Effector memory CD8-positive, alpha-beta T cell (primary cell): ENCODE measurements around the gene THSD7A.

Source experiments
- ATAC-seq: fragments of 150-1000 bp; cut with Tn5 transposase; replicated peaks from 2 replicates; pipeline ENCODE4 v1.10.0; 2021; ENCODE audit warnings: mild to moderate bottlenecking, moderate library complexity
- DNase-seq, 3 experiments: peaks; one replicate each; pipeline ENCODE4 v3.0.0; 2021
- H3K27ac Mint-ChIP-seq, 2 donors: one replicate each; pipeline ENCODE4 v1.8.0; 2022; ENCODE audit warnings: mild to moderate bottlenecking in 2 of 2, mixed read lengths in 2 of 2, moderate library complexity in 2 of 2
- H3K27me3 Mint-ChIP-seq, 2 donors: one replicate each; pipeline ENCODE4 v1.8.0; 2022; ENCODE audit warnings: mixed read lengths in 2 of 2
- H3K36me3 Mint-ChIP-seq: one replicate; pipeline ENCODE4 v1.8.0; 2022; ENCODE audit warnings: mild to moderate bottlenecking, moderate library complexity, mixed read lengths; ENCODE audit not compliant: insufficient read depth
- H3K4me1 Mint-ChIP-seq, 2 donors: one replicate each; pipeline ENCODE4 v1.8.0; 2022; ENCODE audit warnings: low read depth in 2 of 2, mixed read lengths in 2 of 2
- H3K4me3 Mint-ChIP-seq, 2 donors: one replicate each; pipeline ENCODE4 v1.8.0; 2022; ENCODE audit warnings: mild to moderate bottlenecking in 2 of 2, mixed read lengths in 2 of 2, moderate library complexity in 2 of 2
- H3K9me3 Mint-ChIP-seq, 2 donors: one replicate each; pipeline ENCODE4 v1.8.0; 2022; ENCODE audit warnings: mixed read lengths in 2 of 2

The THSD7A gene

GRCh38 chr7:11436773-11437524, 395.0 kb downstream of the THSD7A start:
- Mint-ChIP-seq H3K9me3 (peaks cover 0 to 2% of the 10 kb centered on the region in 2 donors), H3K36me3 (no peaks in the 10 kb centered on the region), H3K27ac (no peak overlapping the region), H3K4me1 (no peaks in the 10 kb centered on the region), H3K27me3 (no peaks in the 10 kb centered on the region), H3K4me3 (no peak overlapping the region)
- ATAC-seq (no peak), DNase-seq (no peak)

GRCh38 chr7:11436316-11436715, 395.7 kb downstream of the THSD7A start:
- H3K4me1 Mint-ChIP-seq, result no peaks in the 10 kb centered on the region
- no peak for ATAC-seq
- H3K27me3 Mint-ChIP-seq, result no peaks in the 10 kb centered on the region
- H3K9me3 Mint-ChIP-seq, result peaks cover 0 to 2% of the 10 kb centered on the region in 2 donors
- no peak overlapping the region for H3K4me3 Mint-ChIP-seq
- no peak for DNase-seq
- no peaks in the 10 kb centered on the region for H3K36me3 Mint-ChIP-seq
- no peak overlapping the region for H3K27ac Mint-ChIP-seq

GRCh38 chr7:11434366-11434765, 397.6 kb downstream of the THSD7A start:
- ATAC-seq, result no peak
- Mint-ChIP-seq H3K36me3 (no peaks in the 10 kb centered on the region), H3K27ac (no peak overlapping the region), H3K4me1 (no peaks in the 10 kb centered on the region), H3K27me3 (no peaks in the 10 kb centered on the region), H3K4me3 (no peak overlapping the region), H3K9me3 (no peaks in the 10 kb centered on the region)
- no peak for DNase-seq

GRCh38 chr7:11430841-11431240, 401.2 kb downstream of the THSD7A start:
- Mint-ChIP-seq H3K4me1 (no peaks in the 10 kb centered on the region), H3K36me3 (no peaks in the 10 kb centered on the region), H3K27ac (no peak overlapping the region), H3K9me3 (no peaks in the 10 kb centered on the region), H3K4me3 (no peak overlapping the region), H3K27me3 (no peaks in the 10 kb centered on the region)
- no peak for ATAC-seq
- no peak for DNase-seq

- Mint-ChIP-seq H3K27ac (no peak overlapping the region), H3K4me1 (no peaks in the 10 kb centered on the region), H3K36me3 (no peaks in the 10 kb centered on the region), H3K9me3 (no peaks in the 10 kb centered on the region), H3K27me3 (no peaks in the 10 kb centered on the region), H3K4me3 (no peak overlapping the region)
- DNase-seq, result no peak
- no peak for ATAC-seq
Observed at GRCh38 chr7:11430112-11430511, 401.9 kb downstream of the THSD7A start.

- Mint-ChIP-seq H3K9me3 (no peaks in the 10 kb centered on the region), H3K4me3 (no peak overlapping the region), H3K4me1 (no peaks in the 10 kb centered on the region), H3K27ac (no peak overlapping the region), H3K27me3 (no peaks in the 10 kb centered on the region), H3K36me3 (no peaks in the 10 kb centered on the region)
- no peak for DNase-seq
- no peak for ATAC-seq
Observed at GRCh38 chr7:11428877-11429581, 403.0 kb downstream of the THSD7A start.

GRCh38 chr7:11427686-11428273, 404.2 kb downstream of the THSD7A start:
- no peaks in the 10 kb centered on the region for H3K4me1 Mint-ChIP-seq
- no peaks in the 10 kb centered on the region for H3K36me3 Mint-ChIP-seq
- H3K27ac Mint-ChIP-seq, result no peak overlapping the region
- no peak for ATAC-seq
- no peaks in the 10 kb centered on the region for H3K27me3 Mint-ChIP-seq
- no peak for DNase-seq
- no peak overlapping the region for H3K4me3 Mint-ChIP-seq
- H3K9me3 Mint-ChIP-seq, result no peaks in the 10 kb centered on the region

GRCh38 chr7:11424006-11424405, 408.0 kb downstream of the THSD7A start:
- DNase-seq (no peak), ATAC-seq (no peak)
- Mint-ChIP-seq H3K27ac (no peak overlapping the region), H3K4me3 (no peak overlapping the region), H3K9me3 (peaks cover 6 to 8% of the 10 kb centered on the region in 2 donors), H3K27me3 (no peaks in the 10 kb centered on the region), H3K36me3 (no peaks in the 10 kb centered on the region), H3K4me1 (no peaks in the 10 kb centered on the region)

- Mint-ChIP-seq H3K27me3 (no peaks in the 10 kb centered on the region), H3K9me3 (peaks cover 6 to 8% of the 10 kb centered on the region in 2 donors), H3K36me3 (no peaks in the 10 kb centered on the region), H3K27ac (no peak overlapping the region), H3K4me3 (no peak overlapping the region), H3K4me1 (no peaks in the 10 kb centered on the region)
- no peak for DNase-seq
- no peak for ATAC-seq
Observed at GRCh38 chr7:11420049-11420448, 411.9 kb downstream of the THSD7A start.

GRCh38 chr7:11416641-11417458, 415.1 kb downstream of the THSD7A start:
- no peak for ATAC-seq
- no peaks in the 10 kb centered on the region for H3K27me3 Mint-ChIP-seq

GRCh38 chr7:11415101-11415500, 416.9 kb downstream of the THSD7A start:
- ATAC-seq (no peak), DNase-seq (no peak)
- Mint-ChIP-seq H3K9me3 (peaks cover 8 to 12% of the 10 kb centered on the region in 2 donors), H3K27me3 (no peaks in the 10 kb centered on the region), H3K4me3 (no peak overlapping the region), H3K36me3 (no peaks in the 10 kb centered on the region), H3K4me1 (no peaks in the 10 kb centered on the region), H3K27ac (no peak overlapping the region)

More at GRCh38 chr7:11416641-11417458, 415.1 kb downstream of the THSD7A start:
- no peak for DNase-seq
- Mint-ChIP-seq H3K4me1 (no peaks in the 10 kb centered on the region), H3K36me3 (no peaks in the 10 kb centered on the region), H3K27ac (no peak overlapping the region), H3K9me3 (peaks cover 12 to 21% of the 10 kb centered on the region in 2 donors), H3K4me3 (no peak overlapping the region)

GRCh38 chr7:11413901-11414300, 418.1 kb downstream of the THSD7A start:
- no peak overlapping the region for H3K27ac Mint-ChIP-seq
- no peak overlapping the region for H3K4me3 Mint-ChIP-seq
- H3K4me1 Mint-ChIP-seq, result no peaks in the 10 kb centered on the region
- DNase-seq (no peak), ATAC-seq (no peak)
- H3K36me3 Mint-ChIP-seq, result no peaks in the 10 kb centered on the region
- peaks cover 6 to 12% of the 10 kb centered on the region in 2 donors for H3K9me3 Mint-ChIP-seq
- no peaks in the 10 kb centered on the region for H3K27me3 Mint-ChIP-seq

GRCh38 chr7:11412036-11412435, 420.0 kb downstream of the THSD7A start:
- no peak overlapping the region for H3K4me3 Mint-ChIP-seq
- DNase-seq (no peak), ATAC-seq (no peak)
- no peak overlapping the region for H3K27ac Mint-ChIP-seq
- H3K4me1 Mint-ChIP-seq, result no peaks in the 10 kb centered on the region
- H3K27me3 Mint-ChIP-seq, result no peaks in the 10 kb centered on the region
- no peaks in the 10 kb centered on the region for H3K36me3 Mint-ChIP-seq
- H3K9me3 Mint-ChIP-seq, result peaks cover 6 to 12% of the 10 kb centered on the region in 2 donors
